GM19239 (cell line): ENCODE measurements around the gene RNF6.
A peak's percentile ranks its signal among the peaks of the same experiment; 100 is the strongest.

Experiments
- DNase-seq: peaks from one replicate; pipeline ENCODE4 v3.0.0; 2011; ENCODE audit warnings: low spot score; ENCODE audit not compliant: insufficient read length
- FAIRE-seq: peaks from 2 replicates; lab custom pipeline; 2011; peaks lifted over from hg19 to GRCh38; lab: Jason Lieb, UNC

The RNF6 gene

DNA sequence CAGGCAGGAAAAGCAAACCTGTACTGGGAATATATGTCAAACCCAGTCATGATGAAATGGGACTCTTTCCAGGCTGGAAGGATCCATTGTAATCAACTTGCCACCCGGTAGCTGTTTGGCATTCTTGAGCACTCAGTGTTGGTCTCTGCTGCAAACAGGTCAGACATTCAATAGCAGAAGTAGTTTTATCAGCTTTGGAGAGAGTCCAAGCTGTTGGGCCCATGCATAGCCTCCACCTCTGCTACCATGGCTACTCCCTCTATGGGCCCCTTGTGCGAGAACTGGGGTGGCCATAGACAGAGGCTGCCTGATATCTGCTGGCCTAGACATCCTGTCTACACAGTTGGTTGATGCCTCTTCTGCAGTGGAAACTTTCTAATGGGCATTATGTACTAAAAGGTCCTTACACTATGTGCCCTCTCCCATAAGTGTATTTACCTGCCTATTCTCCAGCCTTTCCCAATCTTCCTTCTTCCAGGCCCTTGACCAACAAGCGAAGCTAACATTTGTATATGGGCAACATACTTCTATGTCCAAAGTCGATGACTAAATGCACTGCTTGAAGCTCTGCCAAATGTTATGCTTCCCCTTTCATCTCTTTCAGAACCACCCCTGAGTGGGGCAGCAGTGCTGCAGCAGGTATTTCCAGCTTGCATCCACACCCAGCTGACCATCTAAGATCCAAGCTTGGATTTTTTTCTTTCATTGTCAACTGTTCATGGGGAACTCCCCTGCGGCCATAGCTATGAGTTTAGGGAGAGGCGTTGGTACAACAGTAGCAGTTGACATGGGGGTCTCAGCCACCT, 5.3 kb upstream of the RNF6 start:
- FAIRE-seq (no peak), DNase-seq (no peak)

DNA sequence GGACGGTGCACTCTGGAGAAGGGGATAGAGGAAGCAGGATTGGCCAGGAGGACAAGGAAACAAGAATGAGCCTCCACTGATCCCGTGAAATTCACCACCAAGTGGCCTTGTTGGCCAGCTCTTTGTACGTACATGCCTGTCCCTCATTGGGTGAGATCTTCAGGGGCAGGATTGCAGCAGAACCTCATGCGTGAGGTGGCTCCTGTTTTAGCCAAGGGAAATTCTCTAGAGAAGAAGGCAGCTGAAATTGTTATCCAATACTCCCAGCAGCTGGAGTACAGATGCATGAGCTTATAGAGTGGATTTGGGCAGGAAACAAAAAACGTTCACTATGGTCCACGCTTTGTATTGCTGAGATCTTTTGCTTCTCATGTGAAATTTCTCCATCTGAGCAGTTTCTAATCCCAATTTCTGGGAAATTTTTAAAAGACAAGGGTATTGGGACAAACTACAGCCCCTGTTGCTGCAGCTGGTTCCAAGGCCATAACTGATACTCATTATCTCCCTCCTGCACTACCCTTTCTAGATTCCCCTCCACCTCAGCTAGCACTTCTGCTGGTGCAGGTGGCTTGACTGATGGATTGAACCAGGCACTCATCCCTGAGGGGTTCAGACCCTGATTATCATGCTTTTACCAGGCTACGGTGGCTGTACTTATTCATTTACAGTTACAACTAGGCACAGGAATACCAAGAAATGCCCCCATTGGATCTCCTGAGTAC, 3.9 kb upstream of the RNF6 start:
- FAIRE-seq, result no peak
- no peak for DNase-seq

GRCh38 chr13:26222520-26223046, 469 bp upstream of the RNF6 start:
- FAIRE-seq (peak; percentile 28), DNase-seq (no peak)

GRCh38 chr13:26221399-26221720, 754 bp downstream of the RNF6 start:
- FAIRE-seq, result no peak
- DNase-seq, result no peak

GRCh38 chr13:26220575-26220974, 1.5 kb downstream of the RNF6 start:
- peak; percentile 64 for FAIRE-seq
- DNase-seq, result no peak

DNA sequence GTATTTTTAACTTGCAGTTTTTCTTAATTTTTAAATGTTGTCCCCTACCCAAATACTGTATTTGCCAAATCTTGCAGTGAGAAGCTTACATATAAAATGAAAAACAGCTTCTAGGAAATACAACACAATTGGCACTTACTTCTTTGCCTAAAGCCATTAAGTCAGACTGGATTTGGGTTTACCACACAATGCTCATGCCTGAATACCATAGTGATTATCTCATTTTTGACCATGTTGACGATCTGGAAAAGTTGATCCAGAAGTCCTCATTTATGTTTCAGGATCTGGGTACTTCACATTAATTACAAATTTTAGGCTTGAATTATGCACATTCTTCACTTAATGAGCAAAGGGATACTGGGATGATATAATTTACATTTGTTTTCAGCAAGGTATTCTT, 2.4 kb downstream of the RNF6 start:
- no peak for DNase-seq
- FAIRE-seq, result no peak

DNA sequence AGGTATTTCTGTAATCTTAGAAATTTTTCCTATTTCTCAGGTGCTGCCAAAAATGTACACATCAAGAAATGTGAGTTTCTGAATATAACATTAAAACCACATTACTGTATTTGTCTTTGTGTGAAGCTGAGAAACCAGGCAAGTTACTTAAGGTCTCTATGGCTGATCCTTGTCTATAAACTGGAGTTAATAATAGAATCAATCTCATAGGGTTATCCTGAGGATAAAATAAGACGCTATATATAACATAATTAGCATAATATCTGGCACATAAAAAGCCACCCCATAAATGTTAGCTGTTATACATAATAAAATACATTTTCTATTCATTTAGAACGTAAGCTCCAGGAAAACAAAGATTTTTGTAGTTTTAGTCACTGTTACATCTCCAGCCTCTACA, 6.1 kb downstream of the RNF6 start:
- DNase-seq (no peak), FAIRE-seq (no peak)

- DNase-seq, result no peak
- FAIRE-seq, result peak; percentile 23
Measured at GRCh38 chr13:26213982-26214381, 8.1 kb downstream of the RNF6 start.

DNA sequence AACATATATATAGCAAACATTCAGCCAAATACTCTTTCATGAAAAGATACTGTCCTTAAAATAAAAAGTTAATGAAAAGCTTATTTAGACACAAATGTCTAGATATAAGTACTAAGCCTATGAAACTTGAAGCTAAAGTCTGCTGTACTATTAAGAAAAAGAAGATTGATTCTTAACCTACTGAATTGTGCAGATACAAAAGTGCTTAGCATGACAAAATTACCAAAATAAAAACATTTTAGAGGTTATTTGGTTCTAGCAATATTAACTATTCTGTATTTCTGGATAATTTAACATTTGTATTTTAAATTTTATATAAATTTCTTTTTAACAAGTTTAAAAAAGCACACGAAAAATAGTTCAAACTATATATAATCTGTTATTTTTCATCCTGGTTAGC, 8.8 kb downstream of the RNF6 start:
- DNase-seq, result no peak
- no peak for FAIRE-seq

DNA sequence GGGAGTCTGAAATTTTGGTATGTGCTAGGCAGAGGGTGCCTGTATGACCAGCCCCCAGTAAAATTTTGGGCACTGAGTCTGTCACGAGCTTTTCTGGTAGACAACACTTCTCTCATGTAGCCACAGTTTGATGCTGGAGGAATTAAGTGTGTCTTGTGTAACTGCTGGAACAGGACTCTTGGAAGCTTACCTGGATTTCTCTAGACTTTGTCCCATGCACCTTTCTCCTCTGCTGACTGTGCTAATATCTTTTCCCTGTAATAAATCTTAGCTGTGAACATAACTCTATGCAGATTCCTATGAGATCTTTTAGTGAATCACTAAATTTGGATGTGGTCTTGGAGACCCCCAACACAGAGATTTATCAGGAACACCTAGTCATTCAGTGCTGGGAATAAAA, 13.8 kb downstream of the RNF6 start:
- DNase-seq (no peak), FAIRE-seq (no peak)

- FAIRE-seq, result no peak
- DNase-seq, result no peak
Measured at GRCh38 chr13:26202365-26202972, 19.6 kb downstream of the RNF6 start.

- DNase-seq, result no peak
- no peak for FAIRE-seq
Measured at GRCh38 chr13:26200811-26201210, 21.3 kb downstream of the RNF6 start.

DNA sequence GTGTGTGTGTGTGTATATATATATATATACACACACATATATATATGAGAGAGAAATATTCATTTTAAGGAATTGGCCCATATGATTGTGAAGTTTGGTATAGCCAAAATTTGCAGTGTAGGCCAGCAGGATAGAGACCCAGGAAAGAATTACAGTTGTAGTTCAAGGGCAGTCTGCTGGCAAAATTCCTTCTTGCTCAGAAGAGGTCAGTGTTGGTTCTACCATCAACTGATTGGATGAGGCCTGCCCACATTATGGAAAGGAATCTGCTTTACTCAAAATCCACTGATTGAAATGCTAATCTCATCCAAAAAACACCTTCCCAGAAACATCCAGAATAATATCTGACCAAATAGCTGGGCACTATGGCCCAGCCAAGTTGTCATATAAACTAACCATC, 24.0 kb downstream of the RNF6 start:
- DNase-seq (no peak), FAIRE-seq (no peak)

DNA sequence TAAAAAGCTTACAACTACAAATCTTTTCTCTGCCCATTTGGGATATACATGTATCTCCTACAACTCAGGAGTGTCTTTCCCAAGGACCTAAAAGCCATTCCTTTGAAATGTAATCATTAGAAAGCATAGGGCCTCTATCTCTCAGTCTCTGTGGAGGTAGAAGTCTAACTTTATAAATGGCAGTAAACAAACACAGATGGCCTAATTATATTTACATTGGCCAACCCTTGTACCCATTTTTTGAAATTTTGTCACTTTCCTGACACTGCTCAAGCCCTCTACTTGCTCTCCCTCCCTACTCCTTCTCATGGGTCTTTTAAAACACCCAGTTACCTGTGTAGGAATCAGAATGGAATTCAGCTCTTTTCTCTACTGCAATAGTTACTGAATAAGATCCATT, 24.8 kb downstream of the RNF6 start:
- FAIRE-seq (no peak), DNase-seq (no peak)

- peak; percentile 4 for FAIRE-seq
- no peak for DNase-seq
Measured at GRCh38 chr13:26186995-26187394, 35.1 kb downstream of the RNF6 start.

GRCh38 chr13:26186118-26186870, 35.8 kb downstream of the RNF6 start:
- FAIRE-seq, result peak; percentile 97
- peak; percentile 55 for DNase-seq

- FAIRE-seq, result no peak
- DNase-seq, result no peak
Measured at GRCh38 chr13:26185720-26186117, 36.4 kb downstream of the RNF6 start.

DNA sequence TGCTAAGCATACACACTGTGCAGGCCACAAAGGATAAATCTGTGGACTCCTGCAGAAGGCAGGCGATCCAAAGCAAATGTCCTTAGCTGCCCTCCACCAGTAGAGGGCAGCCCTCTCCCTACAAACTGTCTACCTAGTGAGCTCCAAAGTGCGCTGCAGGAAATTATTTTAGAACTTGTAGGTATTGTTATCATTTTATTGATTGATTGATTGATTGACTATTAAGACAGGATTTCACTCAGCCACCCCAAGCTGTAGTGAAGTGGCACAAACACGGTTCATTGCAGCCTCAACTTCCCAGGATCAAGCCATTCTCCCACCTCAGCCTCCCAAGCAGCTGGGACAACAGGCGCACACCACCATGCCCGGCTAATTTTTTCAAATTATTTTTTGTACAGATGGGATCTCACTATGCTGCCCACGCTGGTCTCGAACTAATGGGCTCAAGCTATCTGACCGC, 37.3 kb downstream of the RNF6 start:
- FAIRE-seq (peak; percentile 92), DNase-seq (peak; percentile 39)

- no peak for FAIRE-seq
- DNase-seq, result no peak
Measured at GRCh38 chr13:26183416-26183815, 38.7 kb downstream of the RNF6 start.

DNA sequence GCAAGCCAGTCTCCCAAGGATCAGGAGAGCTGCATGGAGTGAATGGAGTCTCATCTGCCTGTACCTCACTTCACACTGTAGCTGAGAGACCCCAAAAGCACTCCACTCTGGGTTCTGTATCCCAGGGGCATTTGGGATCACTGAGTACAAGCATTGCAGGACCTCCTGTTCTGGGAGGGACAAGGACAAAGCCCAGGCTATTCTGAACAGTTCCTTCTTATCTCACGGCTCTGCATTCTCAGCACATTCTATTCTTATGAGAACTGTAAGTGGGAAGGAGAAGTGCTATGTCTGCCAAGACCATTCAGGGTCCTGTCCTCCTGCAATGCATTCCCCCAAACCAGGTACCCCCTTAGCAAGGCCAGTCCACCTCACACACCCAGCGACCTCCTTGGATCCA, 42.8 kb downstream of the RNF6 start:
- DNase-seq (no peak), FAIRE-seq (no peak)
